ENCODE results near the gene GYG2.

- TF ChIP-seq ZNF184 (tag by site-specific recombination; IDR thresholded peaks at IDR 0.05) (no peak), SETDB1 (IDR thresholded peaks at IDR 0.05; ENCODE audit: insufficient read length, low read length) (no peak), PBX3 (CRISPR knock-in tag; IDR thresholded peaks at IDR 0.05) (no peak), ZNF121 (tag by site-specific recombination; IDR thresholded peaks at IDR 0.05) (no peak), CTCF (tag by site-specific recombination; IDR thresholded peaks at IDR 0.05) (no peak), YY1 (tag by site-specific recombination; IDR thresholded peaks at IDR 0.05) (no peak), SALL2 (tag by site-specific recombination; IDR thresholded peaks at IDR 0.05; ENCODE audit: borderline replicate concordance) (no peak), BCL11B (tag by site-specific recombination; IDR thresholded peaks at IDR 0.05; ENCODE audit: low read depth) (no peak), YY2 (tag by site-specific recombination; IDR thresholded peaks at IDR 0.05) (no peak), ZBTB1 (tag by site-specific recombination; IDR thresholded peaks at IDR 0.05) (no peak), REST (tag by site-specific recombination; IDR thresholded peaks at IDR 0.05) (no peak), ZFP41 (tag by site-specific recombination; IDR thresholded peaks at IDR 0.05; ENCODE audit: borderline replicate concordance) (no peak), BCL11A (tag by site-specific recombination; IDR thresholded peaks at IDR 0.05; ENCODE audit: low read depth) (no peak), ZNF221 (tag by site-specific recombination; IDR thresholded peaks at IDR 0.05; ENCODE audit: borderline replicate concordance) (no peak)
These were observed 66.2 kb downstream of the GYG2 start for GRCh38 chrX:2894885-2895292.

All from HEK293 (cell line).